ENCODE results near the gene RETREG1.

DNA sequence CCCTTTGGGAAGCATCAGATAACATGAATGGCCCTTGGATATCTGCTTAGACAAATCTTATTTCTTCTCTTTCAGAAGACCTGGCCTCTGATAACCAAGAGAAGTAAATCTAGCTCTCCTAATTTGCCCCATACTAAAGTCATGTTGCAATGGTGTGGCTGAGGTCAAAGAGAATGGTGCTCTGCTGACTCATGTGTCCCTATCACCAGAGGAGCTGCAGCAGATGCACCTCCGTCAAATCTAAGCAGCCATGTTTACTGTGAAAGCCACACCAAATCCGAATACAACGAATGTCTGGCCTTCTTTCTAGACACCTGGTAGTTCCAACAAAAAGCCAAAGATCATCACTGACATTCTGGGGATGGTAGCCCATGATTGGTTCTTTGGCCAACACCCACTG, 23.2 kb downstream of the RETREG1 start:
- TF ChIP-seq, protein P1, sequence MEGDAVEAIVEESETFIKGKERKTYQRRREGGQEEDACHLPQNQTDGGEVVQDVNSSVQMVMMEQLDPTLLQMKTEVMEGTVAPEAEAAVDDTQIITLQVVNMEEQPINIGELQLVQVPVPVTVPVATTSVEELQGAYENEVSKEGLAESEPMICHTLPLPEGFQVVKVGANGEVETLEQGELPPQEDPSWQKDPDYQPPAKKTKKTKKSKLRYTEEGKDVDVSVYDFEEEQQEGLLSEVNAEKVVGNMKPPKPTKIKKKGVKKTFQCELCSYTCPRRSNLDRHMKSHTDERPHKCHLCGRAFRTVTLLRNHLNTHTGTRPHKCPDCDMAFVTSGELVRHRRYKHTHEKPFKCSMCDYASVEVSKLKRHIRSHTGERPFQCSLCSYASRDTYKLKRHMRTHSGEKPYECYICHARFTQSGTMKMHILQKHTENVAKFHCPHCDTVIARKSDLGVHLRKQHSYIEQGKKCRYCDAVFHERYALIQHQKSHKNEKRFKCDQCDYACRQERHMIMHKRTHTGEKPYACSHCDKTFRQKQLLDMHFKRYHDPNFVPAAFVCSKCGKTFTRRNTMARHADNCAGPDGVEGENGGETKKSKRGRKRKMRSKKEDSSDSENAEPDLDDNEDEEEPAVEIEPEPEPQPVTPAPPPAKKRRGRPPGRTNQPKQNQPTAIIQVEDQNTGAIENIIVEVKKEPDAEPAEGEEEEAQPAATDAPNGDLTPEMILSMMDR (IDR thresholded peaks at IDR 0.05; ENCODE audit: borderline replicate concordance, extremely low read depth, low read length, poor library complexity, severe bottlenecking) = no peak
- TF ChIP-seq EZH2 (IDR thresholded peaks at IDR 0.05; ENCODE audit: borderline replicate concordance, low read depth, low read length, severe bottlenecking) = no peak
